KMS-11 (cell line): ENCODE data around the gene NACC1.
A peak's percentile ranks its signal among the peaks of the same experiment; 100 is the strongest.

Source experiments
- H2AFZ ChIP-seq: fragments of 200-600 bp; sonication (generic); 2 replicates; pipeline ENCODE4 v1.6.1; 2016; ENCODE audit warnings: antibody characterized with exemption, mixed run types, low read depth
- H3K27ac ChIP-seq: fragments of 200-600 bp; sonication (generic); 2 replicates; pipeline ENCODE4 v1.6.1; 2016; ENCODE audit warnings: mild to moderate bottlenecking, mixed run types
- H3K27me3 ChIP-seq: fragments of 200-600 bp; sonication (generic); 2 replicates; pipeline ENCODE4 v1.6.1; 2017; ENCODE audit warnings: mild to moderate bottlenecking, low read depth, mixed run types, moderate library complexity; ENCODE audit not compliant: insufficient read depth
- H3K36me3 ChIP-seq: fragments of 200-600 bp; sonication (generic); 2 replicates; pipeline ENCODE4 v1.6.1; 2017; ENCODE audit warnings: mild to moderate bottlenecking, mixed run types; ENCODE audit not compliant: insufficient read depth
- H3K4me1 ChIP-seq: fragments of 200-600 bp; sonication (generic); 2 replicates; pipeline ENCODE4 v1.6.1; 2016; ENCODE audit warnings: mild to moderate bottlenecking, low read depth, mixed run types; ENCODE audit not compliant: poor library complexity, severe bottlenecking
- H3K4me2 ChIP-seq: fragments of 200-600 bp; sonication (generic); 2 replicates; pipeline ENCODE4 v1.7.0; 2016; ENCODE audit warnings: mild to moderate bottlenecking, mixed run types
- H3K4me3 ChIP-seq: fragments of 200-600 bp; sonication (generic); IDR thresholded peaks from 2 replicates; pipeline ENCODE4 v1.6.1; 2017; ENCODE audit warnings: low read depth, low read length, mixed read lengths; ENCODE audit not compliant: insufficient read depth
- H3K79me2 ChIP-seq: fragments of 200-600 bp; sonication (generic); 2 replicates; pipeline ENCODE4 v1.6.1; 2016; ENCODE audit warnings: low read depth, mixed run types; ENCODE audit not compliant: insufficient read depth
- H3K9ac ChIP-seq: fragments of 200-600 bp; sonication (generic); 2 replicates; pipeline ENCODE4 v1.6.1; 2016; ENCODE audit warnings: mild to moderate bottlenecking, mixed run types
- H4K20me1 ChIP-seq: fragments of 200-600 bp; sonication (generic); 2 replicates; pipeline ENCODE4 v1.6.1; 2016; ENCODE audit warnings: mild to moderate bottlenecking, mixed run types; ENCODE audit not compliant: insufficient read depth
- CTCF ChIP-seq: fragments of 200-600 bp; sonication (generic); conservative IDR thresholded peaks from 2 replicates; pipeline ENCODE4 v1.6.1; 2017; ENCODE audit warnings: low read depth, mild to moderate bottlenecking, antibody characterized with exemption, low read length, moderate library complexity, mixed read lengths

The NACC1 gene

DNA sequence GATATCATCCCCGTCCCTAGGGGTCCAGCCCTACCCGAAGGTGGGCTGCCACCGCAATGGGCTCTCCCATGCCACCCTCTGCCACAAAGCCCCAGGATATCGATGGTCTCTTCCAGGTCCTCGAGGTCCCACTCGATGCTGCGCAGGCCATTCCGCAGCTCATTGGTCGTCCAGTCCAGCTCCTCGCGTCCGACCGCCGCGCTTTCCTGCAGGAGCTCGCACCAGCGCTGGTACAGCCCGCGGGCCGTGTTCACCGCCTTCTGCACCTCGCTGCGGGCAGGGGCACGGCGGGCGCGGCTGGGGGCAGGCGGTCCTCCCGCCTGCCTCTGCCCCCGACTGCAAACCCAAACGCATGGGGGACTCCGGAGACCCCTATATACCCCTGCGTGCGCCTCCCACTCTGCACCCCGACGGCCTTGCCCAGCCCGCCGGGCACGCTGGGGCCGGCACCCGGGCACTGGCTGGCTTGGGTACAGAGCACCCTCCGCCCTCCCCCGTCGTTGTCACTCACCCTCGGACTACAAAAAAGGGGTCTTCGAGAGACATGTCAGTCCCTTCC lies 31.6 kb downstream of the NACC1 start:
- Histone ChIP-seq H3K4me3 (peak overlapping the region; percentile 64), H3K4me1 (peaks cover 2% of the 10 kb centered on the region), H3K27me3 (no peaks in the 10 kb centered on the region; the same call in 1 of the 2 replicates), H3K4me2 (peak overlapping the region; percentile 85; the same call in 1 of the 2 replicates), H3K9ac (peak overlapping the region; percentile 49; the same call in 1 of the 2 replicates), H2AFZ (peak overlapping the region; percentile 88), H3K36me3 (no peaks in the 10 kb centered on the region), H3K27ac (no peak overlapping the region), H4K20me1 (no peaks in the 10 kb centered on the region), H3K79me2 (peaks cover 13% of the 10 kb centered on the region; the same call in 1 of the 2 replicates)
- no peak for TF ChIP-seq CTCF

GRCh38 chr19:13150187-13150930 lies 32.3 kb downstream of the NACC1 start, which contains the start of the genes IER2 and STX10:
IER2 (plus strand) TSS chr19:13150411; CDS start chr19:13153187, 2,776 bp downstream.
STX10 (minus strand) TSS chr19:13150375; CDS start chr19:13150173, 202 bp downstream.
- TF ChIP-seq CTCF = peak; percentile 56
- peak within 1 kb of the TSS; percentile 88 for H2AFZ ChIP-seq
- peak within 1 kb of the TSS; percentile 85 for H3K4me2 ChIP-seq
- peaks cover 13% of the 10 kb centered on the region; the same call in 1 of the 2 replicates for H3K79me2 ChIP-seq
- peaks cover 9% of the 10 kb centered on the region for H3K4me1 ChIP-seq
- no peaks in the 10 kb centered on the region for H3K36me3 ChIP-seq
- peak within 1 kb of the TSS; percentile 49 for H3K9ac ChIP-seq
- H3K4me3 ChIP-seq = peak within 1 kb of the TSS; percentile 64
- H4K20me1 ChIP-seq = no peaks in the 10 kb centered on the region
- no peak within 1 kb of the TSS for H3K27ac ChIP-seq
- no peaks in the 10 kb centered on the region; the same call in 1 of the 2 replicates for H3K27me3 ChIP-seq

- H3K79me2 ChIP-seq = peaks cover 13% of the 10 kb centered on the region; the same call in 1 of the 2 replicates
- no peaks in the 10 kb centered on the region for H4K20me1 ChIP-seq
- peak overlapping the region; percentile 51 for H3K4me3 ChIP-seq
- H3K4me2 ChIP-seq = peak overlapping the region; percentile 85
- peaks cover 16% of the 10 kb centered on the region for H3K4me1 ChIP-seq
- no peak overlapping the region for H3K27ac ChIP-seq
- H3K9ac ChIP-seq = peak overlapping the region; percentile 49
- H2AFZ ChIP-seq = peak overlapping the region; percentile 88
- H3K27me3 ChIP-seq = no peaks in the 10 kb centered on the region; the same call in 1 of the 2 replicates
- H3K36me3 ChIP-seq = no peaks in the 10 kb centered on the region
- no peak for TF ChIP-seq CTCF
Measured at GRCh38 chr19:13150931-13151604, 33.0 kb downstream of the NACC1 start.

GRCh38 chr19:13151605-13152355 lies 33.7 kb downstream of the NACC1 start:
- Histone ChIP-seq H3K4me2 (peak overlapping the region; percentile 100), H2AFZ (peak overlapping the region; percentile 99), H3K9ac (peak overlapping the region; percentile 98), H3K4me1 (peaks cover 23% of the 10 kb centered on the region), H3K27me3 (no peaks in the 10 kb centered on the region; the same call in 1 of the 2 replicates), H3K4me3 (peak overlapping the region; percentile 30), H4K20me1 (no peaks in the 10 kb centered on the region), H3K27ac (peak overlapping the region; percentile 96), H3K79me2 (peaks cover 13% of the 10 kb centered on the region; the same call in 1 of the 2 replicates), H3K36me3 (no peaks in the 10 kb centered on the region)
- TF ChIP-seq CTCF = no peak
